ENCODE results near the gene NAAA. TPM values are rescaled to one million over a fixed set of nuclear protein-coding genes. Genes with fewer than 3 reads are reported as not detected.

Gene NAAA
- total and polyA plus RNA-seq, 9 of the 15 experiments (the other 6 are each of a cell fraction or from before 2014, with no cell fraction given): 1.3 to 7.9 (median 5.9) TPM

GRCh38 chr4:75939890-75940691 lies 722 bp downstream of the NAAA start (continued):
- TF ChIP-seq MYC (IDR thresholded peaks at IDR 0.05; ENCODE audit: low read depth, low read length) (peak; percentile 43; the same call in 1 of the 2 replicates), MYC (CRISPR knock-in tag; IDR thresholded peaks at IDR 0.05; ENCODE audit: borderline replicate concordance, low read depth) (no peak), ARID1B (IDR thresholded peaks at IDR 0.05) (peak; percentile 18; the same call in 1 of the 2 replicates), TFAP4 (CRISPR knock-in tag; IDR thresholded peaks at IDR 0.05; ENCODE audit: borderline replicate concordance) (no peak; the same call in 1 of the 2 replicates), SIN3A (IDR thresholded peaks at IDR 0.05; ENCODE audit: borderline replicate concordance in 2 of 2, control insufficient read depth in 1 of 2, low read depth in 2 of 2, low read length in 2 of 2) (0 out of 4 replicates have a peak, but pooled peaks of 1 of the 2 experiments have one; percentile 11), EP400 (IDR thresholded peaks at IDR 0.05) (peak; percentile 47; the same call in 1 of the 2 replicates), MAFG (tag; conservative IDR thresholded peaks at IDR 0.05) (no peak), SMAD4 (CRISPR knock-in tag; conservative IDR thresholded peaks at IDR 0.05) (peak; percentile 56; the same call in 1 of the 2 replicates), PBX2 (CRISPR knock-in tag; IDR thresholded peaks at IDR 0.05; ENCODE audit: low read depth) (no peak), PBX2 (tag; conservative IDR thresholded peaks at IDR 0.05; ENCODE audit: low read depth) (no peak), SP2 (IDR thresholded peaks at IDR 0.05; ENCODE audit: extremely low read depth, low read depth, low read length, poor library complexity, severe bottlenecking) (no peak), HEY1 (CRISPR knock-in tag; IDR thresholded peaks at IDR 0.05; ENCODE audit: borderline replicate concordance) (no peak), ZNF766 (CRISPR knock-in tag; conservative IDR thresholded peaks at IDR 0.05) (peak; percentile 69; the same call in 1 of the 2 replicates), BCL6 (CRISPR knock-in tag; IDR thresholded peaks at IDR 0.05) (no peak)
- TF ChIP-seq, protein P1, sequence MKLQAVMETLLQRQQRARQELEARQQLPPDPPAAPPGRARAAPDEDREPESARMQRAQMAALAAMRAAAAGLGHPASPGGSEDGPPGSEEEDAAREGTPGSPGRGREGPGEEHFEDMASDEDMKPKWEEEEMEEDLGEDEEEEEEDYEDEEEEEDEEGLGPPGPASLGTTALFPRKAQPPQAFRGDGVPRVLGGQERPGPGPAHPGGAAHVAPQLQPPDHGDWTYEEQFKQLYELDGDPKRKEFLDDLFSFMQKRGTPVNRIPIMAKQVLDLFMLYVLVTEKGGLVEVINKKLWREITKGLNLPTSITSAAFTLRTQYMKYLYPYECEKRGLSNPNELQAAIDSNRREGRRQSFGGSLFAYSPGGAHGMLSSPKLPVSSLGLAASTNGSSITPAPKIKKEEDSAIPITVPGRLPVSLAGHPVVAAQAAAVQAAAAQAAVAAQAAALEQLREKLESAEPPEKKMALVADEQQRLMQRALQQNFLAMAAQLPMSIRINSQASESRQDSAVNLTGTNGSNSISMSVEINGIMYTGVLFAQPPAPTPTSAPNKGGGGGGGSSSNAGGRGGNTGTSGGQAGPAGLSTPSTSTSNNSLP (IDR thresholded peaks at IDR 0.05; ENCODE audit: borderline replicate concordance, low read depth, low read length): no peak
- TF ChIP-seq, protein P2, sequence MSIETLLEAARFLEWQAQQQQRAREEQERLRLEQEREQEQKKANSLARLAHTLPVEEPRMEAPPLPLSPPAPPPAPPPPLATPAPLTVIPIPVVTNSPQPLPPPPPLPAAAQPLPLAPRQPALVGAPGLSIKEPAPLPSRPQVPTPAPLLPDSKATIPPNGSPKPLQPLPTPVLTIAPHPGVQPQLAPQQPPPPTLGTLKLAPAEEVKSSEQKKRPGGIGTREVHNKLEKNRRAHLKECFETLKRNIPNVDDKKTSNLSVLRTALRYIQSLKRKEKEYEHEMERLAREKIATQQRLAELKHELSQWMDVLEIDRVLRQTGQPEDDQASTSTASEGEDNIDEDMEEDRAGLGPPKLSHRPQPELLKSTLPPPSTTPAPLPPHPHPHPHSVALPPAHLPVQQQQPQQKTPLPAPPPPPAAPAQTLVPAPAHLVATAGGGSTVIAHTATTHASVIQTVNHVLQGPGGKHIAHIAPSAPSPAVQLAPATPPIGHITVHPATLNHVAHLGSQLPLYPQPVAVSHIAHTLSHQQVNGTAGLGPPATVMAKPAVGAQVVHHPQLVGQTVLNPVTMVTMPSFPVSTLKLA (conservative IDR thresholded peaks at IDR 0.05): peak; percentile 44 to 62; a peak in 2 of 4 replicates
- TF ChIP-seq, protein P3, sequence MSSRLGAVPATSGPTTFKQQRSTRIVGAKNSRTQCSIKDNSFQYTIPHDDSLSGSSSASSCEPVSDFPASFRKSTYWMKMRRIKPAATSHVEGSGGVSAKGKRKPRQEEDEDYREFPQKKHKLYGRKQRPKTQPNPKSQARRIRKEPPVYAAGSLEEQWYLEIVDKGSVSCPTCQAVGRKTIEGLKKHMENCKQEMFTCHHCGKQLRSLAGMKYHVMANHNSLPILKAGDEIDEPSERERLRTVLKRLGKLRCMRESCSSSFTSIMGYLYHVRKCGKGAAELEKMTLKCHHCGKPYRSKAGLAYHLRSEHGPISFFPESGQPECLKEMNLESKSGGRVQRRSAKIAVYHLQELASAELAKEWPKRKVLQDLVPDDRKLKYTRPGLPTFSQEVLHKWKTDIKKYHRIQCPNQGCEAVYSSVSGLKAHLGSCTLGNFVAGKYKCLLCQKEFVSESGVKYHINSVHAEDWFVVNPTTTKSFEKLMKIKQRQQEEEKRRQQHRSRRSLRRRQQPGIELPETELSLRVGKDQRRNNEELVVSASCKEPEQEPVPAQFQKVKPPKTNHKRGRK (tag; IDR thresholded peaks at IDR 0.05): no peak

All from K562 (cell line).